ENCODE results near the gene VENTX. TPM values are rescaled to one million over a fixed set of nuclear protein-coding genes. Genes with fewer than 3 reads are reported as not detected.
A peak's percentile ranks its signal among the peaks of the same experiment; 100 is the strongest.

Gene VENTX
- total and polyA plus RNA-seq, 8 donors, result 0.15 to 3.2 (median 0.51) TPM; not detected in 2

DNA sequence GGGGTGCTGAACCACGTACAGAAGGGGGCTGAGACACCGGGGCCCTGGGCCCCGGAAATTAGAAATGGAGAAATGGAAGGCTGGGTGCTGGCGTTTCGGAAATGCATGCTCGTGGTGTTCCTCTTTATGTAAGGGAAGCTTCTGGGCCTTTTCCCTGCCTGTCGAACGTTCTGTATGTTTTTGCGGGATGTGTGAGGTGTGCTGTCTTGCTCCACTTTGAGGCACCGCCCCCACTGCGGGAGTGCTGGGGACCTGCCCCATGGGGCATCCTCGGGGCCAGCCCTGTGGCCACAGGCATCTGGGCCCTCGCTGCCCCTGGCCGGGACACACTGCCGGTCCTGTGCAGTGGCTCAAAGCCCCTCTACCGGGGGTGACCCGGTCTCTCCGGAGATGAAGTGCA lies 1.7 kb upstream of the VENTX start:
- Histone ChIP-seq H3K4me1 (peaks cover 13 to 39% (median 32%) of the 10 kb centered on the region in 4 donors), H3K4me3 (peak overlapping the region; percentile 26 to 42 (median 32)), H3K27me3 (peaks cover 54 to 100% (median 90%) of the 10 kb centered on the region in 3 donors), H3K27ac (no peak overlapping the region), H3K9me3 (no peaks in the 10 kb centered on the region), H3K36me3 (no peaks in the 10 kb centered on the region)
- no peak for DNase-seq
- intact Hi-C loops (cut with DNase I; ENCODE audit: low total_unique reads), result no loop called here
- TF ChIP-seq POLR2A (IDR thresholded peaks at IDR 0.05) (no peak), EP300 (IDR thresholded peaks at IDR 0.05) (no peak), POLR2AphosphoS5 (IDR thresholded peaks at IDR 0.05) (no peak)
- TF ChIP-seq, protein P1, sequence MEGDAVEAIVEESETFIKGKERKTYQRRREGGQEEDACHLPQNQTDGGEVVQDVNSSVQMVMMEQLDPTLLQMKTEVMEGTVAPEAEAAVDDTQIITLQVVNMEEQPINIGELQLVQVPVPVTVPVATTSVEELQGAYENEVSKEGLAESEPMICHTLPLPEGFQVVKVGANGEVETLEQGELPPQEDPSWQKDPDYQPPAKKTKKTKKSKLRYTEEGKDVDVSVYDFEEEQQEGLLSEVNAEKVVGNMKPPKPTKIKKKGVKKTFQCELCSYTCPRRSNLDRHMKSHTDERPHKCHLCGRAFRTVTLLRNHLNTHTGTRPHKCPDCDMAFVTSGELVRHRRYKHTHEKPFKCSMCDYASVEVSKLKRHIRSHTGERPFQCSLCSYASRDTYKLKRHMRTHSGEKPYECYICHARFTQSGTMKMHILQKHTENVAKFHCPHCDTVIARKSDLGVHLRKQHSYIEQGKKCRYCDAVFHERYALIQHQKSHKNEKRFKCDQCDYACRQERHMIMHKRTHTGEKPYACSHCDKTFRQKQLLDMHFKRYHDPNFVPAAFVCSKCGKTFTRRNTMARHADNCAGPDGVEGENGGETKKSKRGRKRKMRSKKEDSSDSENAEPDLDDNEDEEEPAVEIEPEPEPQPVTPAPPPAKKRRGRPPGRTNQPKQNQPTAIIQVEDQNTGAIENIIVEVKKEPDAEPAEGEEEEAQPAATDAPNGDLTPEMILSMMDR (IDR thresholded peaks at IDR 0.05), result no peak
- WGBS, 5 donors, result 3 to 6% (median 5%) methylated on average over 16 to 18 of the region's 18 CpGs

- Histone ChIP-seq H3K9me3 (no peaks in the 10 kb centered on the region), H3K27ac (no peak overlapping the region), H3K4me3 (peak overlapping the region; percentile 26 to 42 (median 32)), H3K36me3 (no peaks in the 10 kb centered on the region), H3K4me1 (peaks cover 13 to 41% (median 31%) of the 10 kb centered on the region in 4 donors), H3K27me3 (peaks cover 51 to 100% (median 90%) of the 10 kb centered on the region in 3 donors)
- no peak for TF ChIP-seq EP300 (IDR thresholded peaks at IDR 0.05)
- TF ChIP-seq POLR2AphosphoS5 (IDR thresholded peaks at IDR 0.05), result no peak
- TF ChIP-seq, protein P1 (IDR thresholded peaks at IDR 0.05), result no peak
- no peak for TF ChIP-seq POLR2A (IDR thresholded peaks at IDR 0.05)
- no peak for DNase-seq
- intact Hi-C loops (cut with DNase I; ENCODE audit: low total_unique reads), result no loop called here
- WGBS, 5 donors, result 2 to 10% (median 2%) methylated on average over 8 to 103 of the region's 103 CpGs
These were observed 1.0 kb upstream of the VENTX start for GRCh38 chr10:133236401-133237240.

DNA sequence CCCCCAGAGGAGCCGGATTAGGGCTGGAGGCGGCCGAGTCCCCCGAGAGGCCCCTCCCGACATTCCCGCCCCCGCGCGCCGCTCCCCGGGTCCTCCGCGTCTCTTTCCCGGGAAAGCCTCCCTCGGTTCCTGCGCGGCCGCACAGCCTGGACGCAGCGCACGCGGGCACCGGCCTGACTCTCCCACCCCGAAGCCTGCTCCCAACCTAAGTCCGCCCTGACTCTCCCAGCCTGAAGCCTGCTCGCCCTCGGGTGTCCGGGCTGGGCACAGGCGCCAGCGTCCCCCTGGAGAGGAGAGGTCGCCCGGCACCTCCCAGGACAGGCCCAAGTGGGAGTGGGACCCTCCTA lies 441 bp upstream of the VENTX start:
- peak overlapping the region; percentile 26 to 42 (median 32) for H3K4me3 ChIP-seq
- TF ChIP-seq, protein P1 (IDR thresholded peaks at IDR 0.05), result no peak
- TF ChIP-seq POLR2A (IDR thresholded peaks at IDR 0.05) (no peak), EP300 (IDR thresholded peaks at IDR 0.05) (no peak), POLR2AphosphoS5 (IDR thresholded peaks at IDR 0.05) (no peak)
- no peaks in the 10 kb centered on the region for H3K9me3 ChIP-seq
- WGBS, 5 donors, result 2 to 4% (median 3%) methylated on average over 31 to 32 of the region's 32 CpGs; no CpG with 5 or more reads in 1 of the 5 donors
- no peak for DNase-seq
- intact Hi-C loops (cut with DNase I; ENCODE audit: low total_unique reads), result no loop called here
- H3K27ac ChIP-seq, result no peak overlapping the region
- peaks cover 45 to 100% (median 90%) of the 10 kb centered on the region in 3 donors for H3K27me3 ChIP-seq
- no peaks in the 10 kb centered on the region for H3K36me3 ChIP-seq
- H3K4me1 ChIP-seq, result peaks cover 13 to 44% (median 31%) of the 10 kb centered on the region in 4 donors

DNA sequence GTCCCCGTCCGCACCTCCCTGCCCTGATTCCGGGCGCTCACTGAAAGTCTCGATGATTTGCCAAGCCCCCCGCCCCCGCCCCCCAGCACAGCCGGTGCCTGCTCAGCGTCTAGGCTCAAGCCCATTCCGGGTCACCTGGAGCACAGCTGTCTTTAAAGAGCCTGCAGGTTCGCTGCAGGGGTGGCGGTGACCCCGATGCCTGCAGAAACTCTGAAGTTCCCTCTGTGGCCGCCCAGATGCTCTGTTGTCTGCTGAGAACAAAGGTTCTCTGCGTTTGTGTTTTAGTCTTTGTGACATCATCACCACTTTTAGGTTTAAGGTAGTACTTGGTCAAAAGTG lies 780 bp downstream of the VENTX start:
- DNase-seq, result no peak
- WGBS, 5 donors, result 31 to 43% (median 36%) methylated on average over 15 of the region's 15 CpGs
- Histone ChIP-seq H3K27ac (no peak overlapping the region), H3K27me3 (peaks cover 43 to 100% (median 83%) of the 10 kb centered on the region in 3 donors), H3K4me1 (peaks cover 13 to 44% (median 31%) of the 10 kb centered on the region in 4 donors), H3K4me3 (no peak overlapping the region), H3K36me3 (no peaks in the 10 kb centered on the region), H3K9me3 (no peaks in the 10 kb centered on the region)
- TF ChIP-seq EP300 (IDR thresholded peaks at IDR 0.05) (no peak), POLR2AphosphoS5 (IDR thresholded peaks at IDR 0.05) (no peak), POLR2A (IDR thresholded peaks at IDR 0.05) (no peak)
- TF ChIP-seq, protein P1 (IDR thresholded peaks at IDR 0.05), result no peak
- intact Hi-C loops (cut with DNase I; ENCODE audit: low total_unique reads), result no loop called here
